Islet precursor cell (in vitro differentiated cells): ENCODE measurements around the gene BCL2L14.

Experiments used
- DNase-seq: peaks from one replicate; pipeline ENCODE4 v3.0.0-alpha.2; 2018

Gene BCL2L14, protein sequence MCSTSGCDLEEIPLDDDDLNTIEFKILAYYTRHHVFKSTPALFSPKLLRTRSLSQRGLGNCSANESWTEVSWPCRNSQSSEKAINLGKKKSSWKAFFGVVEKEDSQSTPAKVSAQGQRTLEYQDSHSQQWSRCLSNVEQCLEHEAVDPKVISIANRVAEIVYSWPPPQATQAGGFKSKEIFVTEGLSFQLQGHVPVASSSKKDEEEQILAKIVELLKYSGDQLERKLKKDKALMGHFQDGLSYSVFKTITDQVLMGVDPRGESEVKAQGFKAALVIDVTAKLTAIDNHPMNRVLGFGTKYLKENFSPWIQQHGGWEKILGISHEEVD

DNA sequence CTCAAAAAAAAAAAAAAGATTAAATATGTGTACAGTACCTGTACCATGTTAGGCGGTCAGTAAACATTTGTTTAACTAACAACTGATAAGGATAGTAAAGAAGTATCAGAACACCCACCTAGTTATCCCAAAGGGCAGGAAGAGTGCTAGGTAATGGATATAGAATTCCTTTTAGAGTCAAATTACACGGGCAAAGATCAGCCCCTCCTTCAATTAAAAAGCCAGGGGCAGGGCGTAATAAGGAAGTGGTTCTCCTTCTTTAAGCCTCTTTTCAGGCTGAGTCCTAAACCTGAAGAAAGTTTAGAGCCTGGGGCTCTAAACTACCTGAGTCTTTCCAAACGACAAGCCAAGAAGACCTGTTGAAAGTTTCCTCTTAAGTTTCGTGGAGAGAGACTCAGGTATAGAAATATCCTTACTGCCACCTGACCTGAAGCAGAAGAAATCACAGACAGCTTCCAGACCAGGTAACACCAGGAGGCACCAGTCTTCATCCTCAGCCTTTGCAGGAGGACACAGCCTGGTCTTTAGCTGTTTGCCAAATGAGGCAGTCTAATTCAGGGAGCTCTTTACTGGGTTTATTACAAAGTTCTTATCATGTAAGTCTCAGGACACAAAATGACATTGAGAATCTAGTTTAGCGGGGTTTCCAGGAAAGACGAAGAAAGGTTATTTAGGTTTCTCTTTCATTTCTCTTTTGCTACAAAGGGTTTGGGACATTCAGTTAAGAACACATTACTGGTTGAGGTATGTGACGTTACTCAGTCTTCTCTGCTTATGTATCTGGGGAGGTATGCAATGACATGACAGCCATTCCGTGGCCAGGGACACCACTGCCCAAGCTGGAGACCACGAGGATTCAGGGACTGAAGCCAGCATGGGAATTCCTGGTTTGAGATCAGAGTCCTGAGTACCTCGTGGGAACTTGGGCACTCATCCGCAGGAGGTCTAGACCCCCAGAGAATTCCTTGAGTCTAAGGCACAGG is at the start of gene BCL2L14:
Gene BCL2L14 (plus strand): TSS at position 266 of the 983 bp plus-strand sequence. CDS start 8,367 bp downstream, outside the sequence.
- no peak for DNase-seq

DNA sequence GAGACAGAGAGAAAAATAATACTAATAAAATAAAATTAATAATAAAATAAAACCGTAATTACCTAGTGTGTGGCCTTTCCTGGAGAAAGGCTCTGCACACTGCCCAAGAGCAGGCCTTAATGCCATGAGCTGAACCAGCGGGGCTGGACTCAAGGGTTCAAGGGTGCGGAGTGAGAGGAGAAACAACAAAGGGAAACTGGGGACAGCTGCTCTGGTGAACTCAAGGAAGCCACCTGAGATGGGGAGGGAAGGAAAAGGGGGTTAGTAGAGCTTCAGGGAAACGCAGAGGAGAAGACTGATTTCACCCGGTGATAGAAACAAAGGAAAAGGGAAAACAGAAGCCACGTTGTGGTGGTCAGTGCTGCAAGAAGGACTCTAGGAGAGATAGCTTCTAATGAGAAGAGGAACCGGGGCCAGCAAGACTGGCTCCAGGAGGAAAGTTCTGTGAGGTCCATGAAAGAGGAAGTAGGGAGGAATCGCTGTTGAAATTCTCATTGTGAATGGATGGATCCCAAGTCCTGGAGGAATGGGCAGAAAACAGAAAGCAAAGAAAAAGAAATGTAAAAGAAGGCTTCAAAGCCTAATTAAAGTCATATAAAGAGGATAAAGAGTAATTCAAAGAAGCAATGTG is 48.3 kb upstream of the BCL2L14 start:
- no peak for DNase-seq

DNA sequence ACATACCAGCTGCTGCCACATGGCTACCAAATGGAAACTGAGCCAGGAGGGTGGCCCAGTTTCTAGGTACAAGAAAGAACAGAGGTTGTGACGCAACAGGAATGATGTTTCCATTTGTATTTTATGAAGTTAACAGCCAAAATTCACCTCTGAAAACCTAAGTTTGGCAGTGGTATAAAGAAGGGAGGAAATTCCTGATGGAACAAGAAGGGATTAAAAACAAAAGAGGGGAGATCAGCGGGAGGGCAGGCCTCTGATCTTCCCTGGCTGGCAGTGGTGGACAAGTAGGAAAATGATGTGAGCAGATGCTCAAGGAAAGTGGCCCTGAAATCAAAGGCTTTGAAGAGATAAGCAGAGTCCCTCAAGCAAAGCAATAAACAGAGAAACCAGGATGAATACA is 47.3 kb upstream of the BCL2L14 start:
- no peak for DNase-seq

DNA sequence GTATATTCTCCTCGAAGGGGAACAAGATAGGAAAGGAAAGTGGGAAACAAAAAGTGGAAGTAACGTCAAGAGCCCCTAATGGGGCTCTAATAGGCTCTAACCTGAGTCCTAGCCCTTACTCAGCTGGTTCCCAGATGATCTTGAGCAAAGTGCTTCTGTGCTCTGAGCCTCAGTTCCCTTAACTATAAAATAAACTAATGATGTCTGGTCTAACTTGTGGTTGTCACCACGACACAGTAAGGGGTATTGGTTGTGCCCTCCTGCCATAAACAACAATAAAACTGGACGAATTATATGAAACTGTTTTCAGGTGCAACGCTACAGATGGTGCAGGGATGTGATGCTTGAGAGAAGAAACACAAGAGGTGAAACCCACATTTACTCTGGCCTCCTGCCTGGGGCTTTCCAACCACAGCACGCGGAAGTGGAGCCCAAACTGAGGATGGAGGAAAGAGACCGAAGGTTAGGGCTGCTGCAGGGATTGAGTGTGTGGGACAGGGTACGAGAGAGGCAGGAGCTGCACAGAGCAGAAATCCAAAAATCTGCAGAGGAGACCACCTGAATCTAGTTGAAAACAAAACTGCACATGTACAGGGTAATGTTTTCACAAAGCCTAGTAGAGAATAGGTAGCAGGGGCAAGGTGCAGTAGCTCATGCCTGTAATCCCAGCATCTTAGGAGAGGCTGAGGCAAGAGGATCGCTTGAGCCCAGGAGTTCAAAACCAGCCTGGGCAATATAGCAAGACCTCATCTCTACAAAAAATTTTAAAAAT is 45.6 kb upstream of the BCL2L14 start:
- DNase-seq, result no peak

DNA sequence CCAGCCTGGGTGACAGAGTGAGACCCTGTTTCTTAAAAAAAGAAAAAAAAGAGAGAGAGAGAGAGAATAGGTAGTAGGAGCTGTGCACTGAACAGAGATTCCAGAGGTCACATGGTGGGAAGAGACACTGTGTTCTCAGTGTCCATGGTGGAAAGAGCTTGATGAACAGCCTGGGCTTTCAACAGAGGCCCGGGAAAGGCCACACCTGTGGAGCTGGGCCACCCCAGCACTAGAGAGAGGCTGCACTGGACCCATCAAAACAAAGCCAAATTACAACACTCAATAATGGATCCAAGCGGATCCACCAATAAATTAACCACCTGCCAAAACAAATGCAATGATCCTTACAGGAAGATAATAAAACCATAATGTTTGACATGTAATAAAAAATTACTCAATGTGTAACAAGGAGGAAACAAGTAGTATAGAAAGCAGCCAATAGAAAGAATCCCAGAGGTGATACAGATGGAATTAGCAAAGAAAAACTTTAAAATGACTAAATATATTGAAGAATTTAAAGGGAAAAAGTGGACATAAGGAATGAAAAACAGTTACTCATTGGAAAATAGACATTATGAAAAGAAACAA is 44.8 kb upstream of the BCL2L14 start:
- no peak for DNase-seq

DNA sequence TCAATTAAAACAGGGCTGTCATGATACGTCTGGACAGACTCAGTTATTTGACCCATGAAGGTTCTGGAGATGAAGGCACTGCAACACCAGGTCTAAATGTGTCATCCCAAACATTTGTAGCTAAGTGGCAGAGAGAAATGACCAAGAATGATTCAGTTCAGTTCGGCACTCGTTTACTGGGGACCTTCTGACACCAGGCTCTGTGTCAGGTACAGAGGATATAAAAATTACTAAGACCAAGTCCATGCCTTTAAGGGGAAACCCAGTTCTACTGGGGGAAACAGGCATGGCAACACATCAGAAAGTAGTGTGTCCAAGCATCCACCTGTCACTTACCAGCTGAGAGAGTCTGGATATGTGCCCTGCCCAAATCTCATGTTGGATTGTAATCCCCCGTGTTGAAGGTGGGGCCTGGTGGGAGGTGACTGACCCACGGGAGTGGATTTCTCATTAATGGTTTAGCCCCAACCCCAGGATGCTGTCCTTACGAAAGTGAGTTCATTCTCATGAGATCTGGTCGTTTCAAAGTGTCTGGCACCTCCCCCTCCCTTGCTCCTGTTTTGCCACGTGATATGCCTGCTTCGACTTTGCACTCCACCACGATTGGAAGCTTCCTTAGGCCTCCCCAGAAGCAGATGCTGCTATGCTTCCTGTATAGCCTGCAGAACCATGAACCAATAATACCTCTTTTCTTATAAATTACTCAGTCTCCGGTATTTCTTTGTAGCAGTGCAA is 41.9 kb upstream of the BCL2L14 start:
- DNase-seq, result peak; percentile 39

DNA sequence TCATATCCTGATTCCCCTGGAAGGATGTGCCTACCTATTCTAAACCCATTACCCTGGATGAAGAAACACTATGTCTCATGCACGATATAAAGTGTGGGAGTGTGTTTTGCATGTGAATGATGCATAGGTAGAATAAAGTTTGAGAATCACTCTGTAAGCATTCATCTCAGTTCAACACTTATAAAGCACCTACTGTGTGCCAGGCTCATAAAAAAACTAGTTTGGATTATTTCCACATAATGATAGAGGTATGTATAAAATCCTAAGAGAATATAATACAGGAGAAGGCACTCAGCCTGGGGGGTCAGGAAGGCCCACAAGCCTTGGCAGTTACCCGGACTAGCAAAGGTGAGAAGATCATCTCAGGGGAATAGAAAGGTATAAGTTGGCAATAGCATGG is 41.1 kb upstream of the BCL2L14 start:
- DNase-seq, result no peak

DNA sequence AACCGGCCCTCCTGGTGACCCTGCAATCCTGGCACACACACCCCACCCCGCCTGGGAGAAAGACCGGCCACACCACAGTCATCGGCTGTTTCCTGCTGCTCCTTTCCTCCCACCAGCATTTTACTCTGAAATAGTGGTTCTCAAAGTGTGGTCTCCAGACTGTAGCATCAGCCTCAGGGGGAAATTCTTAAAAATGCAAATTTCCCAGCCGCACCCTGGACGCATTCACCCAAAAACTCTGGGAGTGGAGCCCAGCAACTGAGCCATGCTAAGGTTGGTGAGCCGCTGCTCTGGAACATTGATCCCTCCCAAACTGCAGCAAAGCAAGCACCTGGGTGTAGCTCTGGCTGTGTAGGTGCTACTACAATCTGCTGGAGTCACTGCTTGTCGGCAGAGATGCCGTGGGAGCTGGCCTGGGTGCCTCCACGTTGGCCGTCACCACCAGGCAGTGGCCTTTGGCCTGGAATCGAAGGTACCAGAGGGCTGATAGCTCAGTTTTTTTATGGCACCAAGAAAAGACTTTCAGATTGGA is 38.4 kb upstream of the BCL2L14 start:
- no peak for DNase-seq

DNA sequence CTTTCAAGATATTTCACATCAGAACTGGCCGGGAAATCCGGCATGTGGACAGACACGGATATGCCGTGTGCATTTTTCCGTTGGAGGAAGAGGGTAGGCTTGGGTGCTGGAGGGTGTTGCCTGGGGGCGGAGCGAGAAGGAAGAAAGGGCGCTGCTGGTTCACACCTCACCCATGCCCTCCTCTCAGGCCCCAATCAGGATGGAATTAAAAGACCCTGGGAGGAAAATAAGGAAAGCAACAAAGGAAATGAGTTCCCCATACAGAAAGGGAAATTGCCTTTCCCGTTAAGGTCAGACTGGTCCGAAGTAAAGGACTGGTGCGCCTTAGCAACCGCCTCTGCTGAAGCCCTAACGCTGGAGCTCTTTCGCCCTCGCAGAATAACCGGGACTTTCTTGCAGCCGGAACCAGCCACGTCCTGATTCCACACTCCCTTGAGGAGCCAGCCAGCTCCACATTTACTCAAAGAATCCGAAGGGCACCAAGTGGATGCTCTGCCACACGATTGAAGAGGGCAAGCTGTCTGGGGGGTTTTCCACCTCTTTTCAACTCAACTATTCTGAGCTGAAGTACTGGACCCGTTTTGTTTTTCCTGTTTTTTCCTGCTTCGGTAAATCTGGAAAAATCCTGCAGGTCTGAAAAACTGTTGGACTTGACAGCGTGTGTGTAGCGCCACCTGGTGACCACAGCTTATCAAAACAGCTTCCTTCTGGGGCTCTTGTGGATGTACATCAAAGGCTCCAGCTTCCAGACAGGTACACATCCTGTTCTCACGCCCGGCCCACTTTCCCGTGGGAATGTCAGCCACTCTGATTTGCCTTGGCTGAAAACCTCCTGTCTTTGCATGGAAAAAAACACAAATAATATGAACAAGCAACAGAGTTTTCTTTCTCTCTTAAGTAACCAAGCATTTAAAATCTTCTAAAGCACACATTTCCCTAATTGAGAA is 37.6 kb upstream of the BCL2L14 start:
- DNase-seq, result peak; percentile 96

DNA sequence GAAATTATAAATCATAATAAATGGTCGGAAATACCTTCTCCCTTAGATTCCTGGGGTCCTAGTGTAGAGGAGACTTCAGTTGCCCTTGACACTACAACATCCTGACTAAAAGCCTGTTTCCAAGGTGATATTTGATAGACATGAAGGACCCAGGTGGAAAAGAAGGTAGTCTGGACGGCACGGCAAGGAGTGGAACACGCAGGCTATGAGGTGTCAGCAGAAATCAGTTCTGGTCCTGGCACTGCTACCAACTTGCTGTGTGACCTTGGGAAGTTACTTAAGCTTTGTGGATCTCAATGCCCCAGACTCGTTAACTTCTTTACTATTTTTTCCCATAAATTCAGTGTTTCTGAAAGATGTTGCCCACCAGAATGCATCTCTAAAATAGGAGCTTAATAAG is 36.9 kb upstream of the BCL2L14 start:
- DNase-seq, result no peak

DNA sequence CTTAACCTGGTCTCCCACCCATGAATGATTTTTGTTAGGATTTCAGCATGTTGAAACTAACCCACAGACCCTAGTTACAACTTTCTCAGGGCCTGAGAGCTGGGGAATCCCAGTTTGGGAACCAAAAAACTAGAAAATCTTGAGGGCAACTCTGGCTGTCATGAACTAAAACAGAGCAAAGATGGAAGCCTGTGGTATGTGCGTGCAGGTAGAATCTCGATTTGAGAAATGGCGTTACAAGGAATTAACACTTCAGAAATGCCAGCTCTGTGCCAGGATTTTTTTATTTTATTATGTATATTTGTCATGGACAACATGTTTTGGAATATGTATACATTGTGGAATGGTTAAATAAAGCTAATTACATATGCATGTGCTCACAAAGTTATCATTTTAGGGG is 36.4 kb upstream of the BCL2L14 start:
- DNase-seq, result no peak

DNA sequence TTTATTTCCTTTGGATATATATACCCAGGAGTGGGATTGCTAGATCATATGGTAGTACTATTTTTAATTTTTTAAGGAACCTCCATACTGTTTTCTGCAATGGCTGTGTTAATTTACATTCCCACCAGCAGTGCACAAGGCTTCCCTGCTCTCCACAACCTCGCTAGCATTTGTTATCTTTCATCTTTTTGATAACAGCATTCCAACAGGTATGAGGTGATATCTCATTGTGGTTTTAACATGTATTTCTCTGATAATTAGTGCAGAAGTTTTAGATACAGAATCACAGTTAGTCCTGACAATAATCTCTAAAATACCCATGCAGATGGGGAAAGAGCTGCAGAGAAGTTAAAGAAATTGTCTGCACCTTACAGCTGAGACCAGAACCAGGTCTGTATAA is 35.5 kb upstream of the BCL2L14 start:
- DNase-seq, result no peak

DNA sequence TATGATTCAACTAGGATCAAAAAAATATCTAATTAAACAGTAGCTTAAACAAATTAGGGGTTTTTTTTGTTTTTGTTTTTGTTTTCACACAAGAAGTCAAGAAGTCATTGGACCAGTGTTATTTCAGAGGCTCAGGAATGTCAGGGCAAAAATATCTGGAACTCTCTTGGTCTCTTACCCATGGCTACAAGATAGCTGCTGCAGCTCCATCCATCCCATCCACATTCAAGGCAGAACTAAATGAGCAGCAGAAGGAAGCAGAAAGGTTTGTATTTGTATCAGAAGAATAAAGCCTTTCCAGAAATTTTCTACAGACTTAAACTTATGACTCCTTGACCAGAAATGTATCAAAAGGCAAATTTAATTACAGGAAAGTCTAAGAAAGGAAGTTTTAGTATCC is 33.8 kb upstream of the BCL2L14 start:
- DNase-seq, result no peak

DNA sequence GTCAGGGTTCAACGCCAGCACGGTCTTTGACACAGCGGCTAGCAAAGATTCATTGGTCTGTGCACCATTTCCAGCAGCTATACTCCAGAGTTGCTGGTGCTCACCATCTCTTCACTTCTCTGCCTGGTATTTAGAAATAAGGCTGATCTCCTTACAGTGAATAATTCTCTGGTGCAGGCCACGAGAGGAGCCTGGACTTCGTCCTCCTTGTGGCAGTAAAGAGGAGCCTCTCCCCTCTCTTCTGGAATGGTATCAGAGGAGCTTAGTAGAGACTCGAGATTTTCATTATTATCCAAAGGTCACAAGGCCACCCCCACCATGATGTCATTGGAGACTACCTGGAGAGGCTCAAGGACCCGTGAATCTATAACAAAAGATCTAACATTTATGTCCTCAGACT is 30.8 kb upstream of the BCL2L14 start:
- no peak for DNase-seq

DNA sequence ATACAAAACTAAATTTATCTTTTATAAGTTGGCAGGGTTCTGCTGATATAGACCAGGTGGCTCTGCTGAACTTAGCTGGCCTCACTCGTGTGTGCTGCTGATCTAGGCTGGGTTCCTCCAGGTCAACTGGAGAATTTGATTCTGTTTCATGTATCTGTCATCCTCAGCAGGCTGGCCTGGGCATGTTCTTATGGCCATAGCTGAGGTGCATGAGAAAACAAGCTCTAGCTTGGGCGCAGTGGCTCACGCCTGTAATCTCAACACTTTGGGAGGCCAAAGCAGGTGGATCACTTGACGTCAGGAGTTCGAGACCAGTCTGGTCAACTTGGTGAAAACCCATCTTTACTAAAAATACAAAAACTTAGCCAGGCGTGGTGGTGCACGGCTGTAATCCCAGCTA is 24.3 kb upstream of the BCL2L14 start:
- no peak for DNase-seq

DNA sequence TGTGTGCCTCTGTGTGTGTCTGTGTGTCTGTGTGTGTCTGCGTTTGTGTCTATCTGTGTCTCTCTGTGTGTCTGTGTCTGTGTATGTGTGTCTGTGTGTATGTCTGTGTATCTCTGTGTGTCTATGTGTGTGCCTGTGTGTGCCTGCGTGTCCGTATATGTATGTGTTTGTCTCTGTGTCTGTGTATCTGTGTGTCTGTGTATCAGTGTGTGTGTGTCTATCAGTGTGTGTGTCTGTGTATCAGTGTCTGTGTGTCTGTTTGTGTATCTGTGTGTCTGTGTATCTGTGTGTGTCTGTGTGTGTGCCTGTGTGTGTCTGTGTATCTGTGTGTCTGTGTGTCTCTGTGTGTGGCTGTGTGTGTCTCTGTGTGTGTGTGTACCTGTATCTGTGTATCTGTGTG is 23.1 kb upstream of the BCL2L14 start:
- DNase-seq, result no peak

DNA sequence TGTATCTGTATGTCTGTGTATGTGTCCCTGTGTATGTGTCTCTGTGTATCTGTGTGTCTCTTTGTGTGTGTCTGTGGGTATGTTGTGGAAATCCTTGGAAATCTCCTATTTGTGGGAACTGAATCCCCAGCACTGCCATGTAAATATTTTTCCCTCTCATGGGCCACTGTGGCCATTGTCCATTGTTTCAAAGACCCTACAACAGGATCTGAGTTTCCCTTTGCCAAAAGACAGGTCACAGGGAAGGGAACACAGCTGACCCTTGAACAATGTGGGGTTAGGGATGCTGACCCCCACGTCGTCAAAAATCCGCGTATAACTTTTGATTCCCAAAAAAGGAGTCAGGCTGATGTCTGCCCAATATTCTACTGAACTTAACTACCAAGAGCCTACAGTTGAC is 22.5 kb upstream of the BCL2L14 start:
- no peak for DNase-seq

DNA sequence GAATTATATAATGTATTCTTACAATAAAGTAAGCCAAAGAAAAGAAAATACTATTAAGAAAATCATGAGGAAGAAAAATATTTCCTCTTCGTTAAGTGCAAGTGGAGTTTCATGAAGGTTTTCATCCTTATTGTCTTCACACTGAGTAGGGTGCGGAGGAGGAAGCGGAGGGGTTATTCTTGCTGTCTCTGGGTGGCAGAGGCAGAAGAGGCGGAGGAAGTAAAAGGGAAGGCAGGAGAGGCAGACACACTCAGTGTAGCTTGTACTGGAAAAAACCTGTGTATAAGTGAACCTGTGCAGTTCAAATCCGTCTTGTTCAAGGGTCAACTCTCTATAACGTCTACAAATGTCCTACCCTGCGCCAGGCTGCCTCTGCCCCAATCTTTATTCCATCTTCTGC is 22.0 kb upstream of the BCL2L14 start:
- DNase-seq, result no peak

DNA sequence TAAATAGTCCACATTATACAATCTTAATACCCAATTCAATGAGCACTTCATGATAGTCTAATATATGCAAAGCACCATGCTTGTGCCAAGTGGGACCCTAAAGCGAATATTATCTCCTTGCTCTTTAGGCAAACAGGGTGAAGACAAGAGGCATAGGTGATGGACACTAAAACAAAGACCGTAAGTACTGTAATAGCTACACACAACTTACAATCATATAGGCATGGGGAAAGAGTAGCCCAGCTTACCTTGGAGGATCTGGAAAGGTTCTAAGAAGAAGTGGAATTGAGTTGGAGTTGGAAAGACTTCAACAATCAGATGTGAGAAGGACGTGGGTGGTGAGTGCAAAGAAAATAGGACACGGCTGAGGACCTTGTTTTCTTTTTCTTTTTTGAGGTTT is 19.1 kb upstream of the BCL2L14 start:
- DNase-seq, result no peak

DNA sequence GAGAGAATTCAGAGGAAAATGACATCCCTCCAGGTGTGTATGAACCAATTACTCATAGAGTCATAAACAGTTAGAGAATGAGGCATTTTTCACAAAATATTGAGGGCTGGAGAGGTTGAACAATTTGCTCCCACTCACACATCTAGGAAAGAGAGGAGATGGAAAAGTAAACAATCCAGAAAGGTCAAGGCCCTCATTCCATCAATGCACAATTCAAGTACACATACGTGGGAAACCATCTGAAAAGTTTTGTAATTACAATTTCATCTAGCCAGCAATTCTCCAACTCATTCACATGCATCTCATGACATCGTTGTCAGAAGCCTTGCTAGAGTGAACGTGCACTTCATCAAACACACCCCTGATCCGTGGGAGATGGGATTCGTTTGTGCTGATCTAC is 15.7 kb upstream of the BCL2L14 start:
- DNase-seq, result no peak
